Stimulated activated CD8-positive, alpha-beta memory T cell treated with anti-CD3 and anti-CD28 coated beads, Interleukin-7, amount 100 ng/mL, for 1 hour (primary cell): ENCODE measurements around the gene PAPOLA.
"Not testable (repeated sequence)": the region's sequence is repeated elsewhere in the genome, so short reads cannot be mapped to it uniquely, and the experiment has no call there.

Experiments
- DNase-seq, 2 donors: peaks; one replicate each; pipeline ENCODE4 v3.0.0-alpha.2; 2020; ENCODE audit warnings: low read depth in 2 of 2

Gene PAPOLA

DNA sequence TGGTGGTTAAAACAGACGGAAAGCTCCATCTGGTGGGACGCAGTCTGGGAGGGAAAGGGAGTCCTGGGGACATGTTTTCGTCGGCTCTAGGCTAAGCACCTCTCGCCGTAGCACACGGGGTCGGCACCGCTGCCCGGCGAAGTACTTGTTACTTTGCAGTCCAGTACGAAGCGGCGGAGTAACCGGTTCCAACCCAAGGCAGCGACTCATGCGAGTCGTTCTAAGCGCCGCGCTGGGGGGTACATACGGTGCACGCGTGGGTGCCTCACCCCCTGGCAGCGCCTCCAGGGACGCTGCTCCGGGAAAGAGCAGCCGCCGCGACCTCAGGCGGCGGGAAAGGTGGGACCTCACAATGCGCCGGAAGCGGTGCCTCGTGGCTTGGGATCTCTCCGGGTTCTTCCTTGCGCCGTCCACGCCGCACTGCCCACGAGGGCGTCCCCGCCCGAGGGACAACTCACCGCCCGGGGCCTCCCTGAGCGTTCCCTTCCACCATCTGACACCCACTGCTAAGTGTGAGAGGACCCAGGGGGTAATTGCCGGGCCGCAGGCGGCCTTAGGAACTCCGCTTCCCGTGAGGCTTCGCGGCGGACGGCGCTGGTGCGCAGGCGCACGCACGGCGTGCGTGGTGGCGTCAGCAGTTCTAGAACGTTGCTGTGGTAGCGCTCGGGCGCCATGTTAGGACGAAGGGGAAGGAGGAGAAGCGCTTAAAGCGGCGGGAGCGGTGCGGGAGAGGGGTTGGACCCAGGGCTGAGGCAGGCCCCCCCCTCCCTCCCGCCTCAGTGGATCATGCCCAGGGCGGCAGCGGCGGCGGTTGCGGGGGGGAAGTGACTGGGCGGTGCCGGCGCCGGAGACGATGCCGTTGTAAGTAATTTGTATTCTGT, at the start of gene PAPOLA:
TSS of gene PAPOLA (plus strand) at position 643 of the 881 bp plus-strand sequence. CDS start at position 854, 211 bp downstream.
- peak; percentile 86 to 92 for DNase-seq

DNA sequence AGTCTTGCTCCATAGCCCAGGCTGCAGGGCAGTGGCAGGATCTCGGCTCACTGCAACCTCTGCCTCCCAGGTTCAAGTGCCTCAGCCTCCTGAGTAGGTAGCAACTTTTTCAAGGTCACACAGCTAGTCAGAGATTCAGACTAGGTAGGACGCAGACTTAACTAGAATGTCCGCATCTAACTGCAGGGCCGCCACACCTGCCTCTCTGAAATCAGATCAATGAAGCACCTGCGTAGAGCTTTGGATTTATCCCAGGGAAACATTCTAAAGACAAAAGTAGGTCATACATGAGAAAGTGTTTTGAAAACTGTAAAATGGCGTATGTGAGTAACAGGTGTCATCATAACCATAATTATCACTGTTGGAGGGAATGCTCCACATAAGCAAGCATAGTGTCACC, 49.5 kb upstream of the PAPOLA start:
- no peak for DNase-seq

DNA sequence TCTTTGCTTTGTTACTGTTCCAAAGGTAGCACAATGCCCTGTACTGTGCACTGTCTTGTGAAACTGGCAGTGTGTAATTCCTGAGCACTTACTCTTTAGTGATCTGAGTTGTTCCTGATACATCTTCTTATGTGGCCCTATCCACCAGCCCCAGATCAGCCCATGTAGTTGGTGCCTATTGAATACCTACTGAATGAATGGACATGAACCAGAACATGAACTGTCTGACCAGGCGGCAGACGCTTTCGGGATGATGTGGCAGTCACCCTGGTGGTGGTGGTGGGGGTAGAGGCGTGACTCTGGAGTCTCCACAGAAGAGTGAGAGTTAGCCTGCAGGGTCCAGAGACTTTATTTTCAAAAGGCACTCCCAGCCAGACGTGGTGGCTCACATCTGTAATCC, 46.6 kb upstream of the PAPOLA start:
- DNase-seq = no peak

DNA sequence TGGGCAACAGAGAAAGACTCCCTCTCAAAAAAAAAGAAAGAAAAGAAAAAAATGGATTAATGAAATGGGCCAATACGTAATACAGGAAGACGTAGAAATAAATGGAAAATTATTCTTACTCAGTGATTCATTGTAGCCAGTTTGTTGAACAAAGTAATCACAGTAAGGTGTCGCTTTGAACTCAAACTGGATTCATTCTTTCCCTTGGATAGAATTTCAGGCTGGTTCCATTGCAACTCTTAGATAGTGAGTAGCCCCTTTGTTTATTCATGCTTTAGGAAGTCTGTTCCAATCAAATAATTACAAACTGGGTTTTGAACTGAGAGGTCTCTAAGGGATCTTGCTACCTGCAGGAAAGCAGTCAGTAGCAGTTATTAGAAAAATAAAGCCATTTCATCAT, 42.3 kb upstream of the PAPOLA start:
- DNase-seq = no peak

DNA sequence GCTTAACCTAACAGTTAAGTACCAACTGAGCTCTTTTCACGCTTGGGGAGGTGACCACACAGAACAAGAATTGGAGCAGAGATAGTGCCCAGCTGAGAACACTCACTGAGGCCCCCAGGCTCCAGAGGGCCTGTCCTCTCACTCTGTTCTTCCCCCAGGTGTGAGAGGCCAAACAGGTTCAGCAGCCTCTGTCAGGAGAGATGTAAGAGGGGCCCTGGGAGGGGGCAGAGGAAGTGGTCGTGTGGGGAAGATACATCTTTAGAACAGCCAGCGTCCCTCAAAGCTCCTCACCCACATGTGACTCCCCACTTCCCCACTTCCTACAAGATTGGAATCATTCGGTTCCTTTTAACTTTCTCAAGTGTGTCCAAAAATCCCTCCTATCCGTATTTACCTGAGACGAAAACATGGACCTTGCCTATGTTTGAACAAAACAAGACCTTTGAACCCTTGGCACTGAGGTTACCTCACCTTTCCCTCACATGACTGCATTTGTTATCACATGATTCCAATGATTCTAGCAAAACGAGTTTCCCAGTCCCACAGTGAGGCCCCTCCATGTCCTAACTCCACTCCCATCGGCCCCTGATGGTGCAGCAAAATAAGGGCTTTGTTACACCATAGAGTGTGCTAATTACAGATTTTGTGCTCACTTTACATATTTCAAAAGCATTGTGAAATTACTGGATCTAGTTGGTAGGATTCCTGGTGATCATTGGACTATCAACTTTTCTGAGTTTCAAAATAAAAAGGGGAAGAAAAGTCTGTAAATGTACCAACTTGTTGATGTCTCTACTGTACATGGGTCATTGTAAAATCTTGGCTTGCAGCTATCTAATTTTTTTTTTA, 40.0 kb upstream of the PAPOLA start:
- no peak for DNase-seq

DNA sequence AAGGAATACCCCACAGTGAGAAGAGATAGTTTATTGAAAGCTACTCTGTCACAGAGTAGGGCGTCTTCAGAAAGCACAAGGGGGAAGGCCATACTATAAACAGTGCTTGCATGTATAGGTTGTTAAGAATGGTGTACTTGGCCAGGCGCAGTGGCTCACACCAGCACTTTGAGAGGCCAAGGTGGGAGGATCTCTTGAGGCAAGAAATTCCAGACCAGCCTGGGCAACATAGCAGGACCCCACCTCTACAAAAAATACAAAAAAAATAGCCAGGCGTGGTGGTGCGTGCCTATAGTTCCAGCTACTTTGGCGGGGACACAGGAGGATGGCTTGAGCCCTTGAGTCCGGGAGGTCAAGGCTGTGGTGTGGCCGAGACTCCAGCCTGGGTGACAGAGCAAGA, 38.0 kb upstream of the PAPOLA start:
- no peak for DNase-seq

DNA sequence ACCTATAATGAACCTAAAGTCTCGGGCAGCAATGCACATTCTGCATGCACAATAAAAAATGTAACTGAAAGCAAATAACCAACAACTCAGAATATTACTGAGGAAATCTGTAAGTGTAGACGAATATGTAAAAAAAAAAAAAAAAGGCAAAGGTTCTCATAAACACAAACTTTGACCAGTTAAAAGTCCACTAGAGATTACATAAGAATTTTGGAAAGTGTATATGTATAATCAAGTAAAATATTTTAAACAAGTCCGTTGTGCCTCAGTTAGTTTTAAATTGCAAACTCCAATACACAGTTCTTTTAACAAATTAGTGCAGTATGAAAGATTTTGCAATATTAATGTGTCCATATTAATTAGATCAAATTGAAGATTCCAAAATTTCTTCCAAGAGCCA, 35.3 kb upstream of the PAPOLA start:
- DNase-seq = no peak

DNA sequence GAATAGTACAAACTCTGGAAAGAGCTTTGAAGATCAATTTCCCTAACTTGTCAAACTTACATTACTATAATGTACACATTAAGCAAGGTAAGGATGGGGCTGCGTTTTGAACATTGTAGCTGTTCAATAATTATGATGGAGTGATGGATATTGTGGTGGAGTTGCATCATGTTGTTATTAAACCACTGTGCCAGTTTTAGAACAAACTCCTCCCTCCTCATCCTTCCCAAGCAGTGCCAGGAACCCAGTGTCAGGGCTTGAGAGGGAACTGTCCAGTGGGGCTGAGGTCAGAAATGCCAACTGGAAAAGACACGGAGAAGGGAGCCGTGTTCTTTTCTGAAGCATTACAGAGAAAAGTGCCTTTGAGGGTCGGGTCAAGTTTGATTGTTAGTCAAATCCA, 31.9 kb upstream of the PAPOLA start:
- DNase-seq = no peak

DNA sequence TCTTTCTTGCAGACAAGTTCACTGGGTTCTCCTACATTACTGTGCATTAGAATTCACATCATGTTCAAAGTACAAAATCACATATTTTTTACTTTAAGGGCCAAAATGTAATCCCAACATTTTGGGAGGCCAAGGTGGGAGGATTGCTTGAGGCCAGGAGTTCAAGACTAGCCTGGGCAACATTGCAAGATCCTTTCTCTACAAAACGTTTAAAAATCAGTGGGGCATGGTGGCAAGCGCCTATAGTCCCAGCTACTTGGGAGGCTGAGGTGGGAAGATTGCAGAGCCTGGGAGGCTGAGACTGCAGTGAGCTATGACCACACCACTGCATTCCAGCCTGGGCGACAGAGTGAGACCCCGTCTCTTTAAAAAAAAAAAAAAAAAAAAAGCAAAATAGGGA, 31.2 kb upstream of the PAPOLA start:
- DNase-seq = not testable (repeated sequence)

DNA sequence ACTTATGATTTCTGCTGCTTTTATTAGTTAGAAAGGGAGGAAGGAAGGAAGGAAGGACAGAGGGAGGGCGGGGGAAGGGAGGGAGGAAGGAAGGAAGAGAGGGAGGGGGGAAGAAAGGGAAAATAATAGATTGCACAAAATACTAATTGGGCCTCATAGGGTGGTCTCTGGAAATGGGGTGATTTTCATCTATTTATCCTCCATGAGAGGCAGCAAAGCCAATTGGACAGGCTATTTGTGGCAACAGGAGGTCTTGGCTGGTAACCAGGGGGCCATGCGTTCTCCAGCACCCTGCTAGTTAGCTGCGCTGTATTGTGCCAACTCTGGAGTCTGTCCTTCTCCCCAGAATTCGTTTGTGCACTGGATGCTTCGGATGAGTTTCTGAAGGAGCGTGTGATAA, 24.1 kb upstream of the PAPOLA start:
- no peak for DNase-seq

DNA sequence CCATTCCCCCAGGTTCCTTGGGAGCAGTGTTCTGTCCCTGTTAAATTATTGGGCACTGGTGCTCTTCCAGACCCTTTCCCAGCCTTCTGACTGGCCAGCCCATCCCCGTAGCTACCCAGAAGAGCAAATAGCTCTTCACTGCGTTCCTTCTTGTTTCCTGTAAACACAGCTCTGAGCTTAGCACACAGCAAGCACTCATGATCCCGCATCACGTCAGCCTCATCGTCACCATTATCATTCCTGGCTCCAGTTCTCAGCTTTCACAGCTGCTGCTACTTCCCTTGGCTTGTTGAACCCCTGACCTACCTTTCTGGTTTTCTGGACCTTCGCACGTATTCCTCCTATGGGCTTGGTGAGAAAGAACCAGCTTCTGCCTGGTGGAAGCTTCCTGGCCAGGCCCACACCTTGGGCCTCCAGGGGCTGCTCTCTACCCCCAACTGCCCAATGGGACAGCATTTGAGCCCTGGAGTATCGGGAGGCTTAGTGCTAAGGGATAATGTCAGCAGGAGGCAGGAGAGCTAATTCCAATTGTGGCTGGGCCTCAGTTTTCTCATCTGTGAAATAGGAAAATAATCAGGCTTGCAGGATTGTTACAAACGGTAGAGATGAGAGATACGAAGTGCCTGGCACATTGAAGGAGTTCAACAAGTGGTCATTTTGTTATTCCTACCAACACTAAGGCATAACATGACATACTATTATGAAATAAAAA, 22.6 kb upstream of the PAPOLA start:
- DNase-seq = no peak

DNA sequence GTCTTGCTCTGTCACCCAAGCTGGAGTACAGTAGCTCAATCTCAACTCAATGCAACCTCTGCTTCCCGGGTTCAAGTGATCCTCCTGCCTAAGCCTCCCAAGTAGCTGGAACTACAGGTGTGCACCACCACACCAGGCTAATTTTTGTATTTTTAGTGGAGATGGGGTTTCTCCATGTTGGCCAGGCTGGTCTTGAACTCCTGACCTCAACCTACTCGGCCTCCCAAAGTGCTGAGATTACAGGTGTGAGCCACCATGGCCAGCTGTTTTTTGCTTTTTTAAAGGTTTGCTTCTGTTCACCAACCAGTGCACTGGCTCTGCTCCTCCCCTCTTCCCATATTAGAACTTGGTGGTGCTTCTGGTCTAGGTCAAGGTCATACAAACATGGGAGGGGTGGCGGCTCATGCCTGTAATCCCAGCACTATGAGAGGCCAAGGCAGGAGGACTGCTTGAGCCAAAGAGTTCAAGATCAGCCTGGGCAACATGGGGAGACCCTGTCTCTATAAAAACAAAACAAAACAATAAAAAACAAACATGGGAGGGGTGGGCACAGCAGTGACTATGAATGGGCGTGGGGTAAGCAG, 20.4 kb upstream of the PAPOLA start:
- no peak for DNase-seq

DNA sequence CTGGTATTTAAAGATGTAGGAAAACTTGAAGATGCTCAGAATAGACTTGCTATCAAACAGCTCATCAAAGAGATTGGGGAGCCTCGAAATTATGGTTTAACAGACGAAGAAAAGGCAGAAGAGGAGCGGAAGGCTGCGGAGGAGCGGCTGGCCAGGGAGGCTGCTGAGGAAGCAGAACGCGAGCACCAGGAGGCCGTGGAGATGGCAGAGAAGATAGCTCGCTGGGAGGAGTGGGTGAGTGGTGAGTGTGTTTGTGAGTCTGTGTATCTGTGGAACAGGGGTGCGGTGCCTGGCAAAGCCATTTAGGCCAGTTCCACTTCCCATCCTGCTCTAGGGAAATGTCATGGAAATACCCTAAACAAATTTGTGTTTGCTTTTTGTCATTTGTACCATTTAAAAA, 19.2 kb upstream of the PAPOLA start:
- DNase-seq = no peak

DNA sequence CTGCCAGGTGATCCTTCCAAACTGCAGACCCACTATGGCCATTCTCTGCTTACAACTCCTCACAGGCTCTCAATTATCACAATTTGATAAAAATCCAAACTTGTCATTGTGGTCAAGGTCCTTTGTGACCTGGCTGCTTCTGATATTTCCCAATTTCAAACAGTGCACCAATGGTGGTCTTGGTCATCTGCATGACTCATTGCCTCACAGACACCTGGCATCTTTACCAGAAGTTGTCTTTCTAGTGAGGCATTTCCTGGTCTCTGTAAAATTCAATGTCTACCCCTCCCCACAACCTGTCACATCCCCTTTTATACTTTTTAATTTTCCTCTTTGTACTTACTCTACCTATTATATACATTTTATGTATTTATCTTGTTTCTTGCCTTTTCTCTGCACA, 17.8 kb upstream of the PAPOLA start:
- DNase-seq = no peak

DNA sequence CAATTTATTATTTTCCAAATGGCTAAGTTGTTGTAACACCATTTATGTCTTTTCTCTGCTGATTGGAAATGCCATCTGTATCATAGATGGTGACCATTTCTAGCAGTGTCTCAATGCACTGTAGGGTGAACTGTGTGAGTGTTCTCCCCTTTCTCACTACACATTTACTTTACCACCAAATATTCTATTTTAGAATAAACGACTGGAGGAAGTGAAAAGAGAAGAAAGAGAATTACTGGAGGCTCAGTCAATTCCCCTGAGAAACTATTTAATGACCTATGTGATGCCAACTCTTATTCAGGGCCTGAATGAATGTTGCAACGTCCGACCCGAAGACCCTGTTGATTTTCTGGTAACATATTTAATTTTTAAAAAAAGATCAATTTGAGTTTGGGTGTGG, 15.5 kb upstream of the PAPOLA start:
- no peak for DNase-seq

DNA sequence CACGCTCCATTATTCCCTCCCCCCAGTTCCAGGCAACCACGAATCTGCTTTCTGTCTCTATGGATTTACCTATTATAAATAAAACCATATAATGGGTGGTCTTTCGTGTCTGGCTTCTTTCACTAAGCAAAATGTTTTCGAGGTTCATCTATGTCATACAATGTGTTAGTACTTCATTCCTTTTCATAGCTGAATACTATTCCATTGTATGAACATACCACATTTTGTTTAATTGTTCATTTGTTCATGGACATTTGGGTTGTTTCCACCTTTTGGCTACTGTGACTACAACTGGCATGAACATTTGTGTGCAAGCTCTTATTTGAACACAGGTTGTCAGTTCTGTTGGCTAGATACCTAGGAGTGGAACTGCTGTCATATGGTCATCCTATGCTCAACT, 12.9 kb upstream of the PAPOLA start:
- no peak for DNase-seq

DNA sequence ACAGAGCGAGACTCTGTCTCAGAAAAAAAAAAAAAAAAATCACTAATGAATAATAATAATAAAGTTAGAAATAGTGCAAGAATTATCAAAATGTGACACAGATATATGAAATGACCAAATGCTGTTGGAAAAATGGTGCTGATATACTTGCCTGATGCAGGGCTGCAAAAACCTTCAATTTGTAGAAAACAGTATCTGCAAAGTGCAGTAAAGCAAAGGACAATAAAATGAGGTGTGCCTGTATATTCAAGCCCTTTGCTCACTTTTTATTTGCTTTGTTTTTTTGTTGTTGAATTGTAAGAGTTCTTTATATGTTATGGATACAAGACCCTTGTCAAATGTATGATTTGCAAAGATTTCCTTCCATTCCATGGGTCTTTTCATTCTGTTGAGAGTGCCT, 9.0 kb upstream of the PAPOLA start:
- no peak for DNase-seq

DNA sequence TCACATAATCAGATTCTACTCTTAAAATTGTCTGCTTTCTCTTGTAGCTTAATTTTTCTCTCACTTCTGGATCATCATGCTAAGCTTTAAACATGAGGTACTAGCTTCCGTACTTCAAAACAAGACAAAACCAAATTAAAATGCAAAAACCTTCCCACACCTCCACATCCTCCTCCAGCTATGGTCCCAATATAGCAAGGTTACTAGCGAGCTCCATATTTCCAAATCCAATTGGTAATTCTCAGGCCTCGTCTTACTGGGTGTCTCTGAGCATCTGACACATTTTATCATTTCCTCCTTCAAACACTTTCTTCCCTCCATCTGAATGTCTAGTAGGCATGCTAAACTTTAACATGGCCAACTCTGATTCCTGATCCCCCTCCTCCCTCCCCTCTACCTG, 7.9 kb upstream of the PAPOLA start:
- DNase-seq = no peak

DNA sequence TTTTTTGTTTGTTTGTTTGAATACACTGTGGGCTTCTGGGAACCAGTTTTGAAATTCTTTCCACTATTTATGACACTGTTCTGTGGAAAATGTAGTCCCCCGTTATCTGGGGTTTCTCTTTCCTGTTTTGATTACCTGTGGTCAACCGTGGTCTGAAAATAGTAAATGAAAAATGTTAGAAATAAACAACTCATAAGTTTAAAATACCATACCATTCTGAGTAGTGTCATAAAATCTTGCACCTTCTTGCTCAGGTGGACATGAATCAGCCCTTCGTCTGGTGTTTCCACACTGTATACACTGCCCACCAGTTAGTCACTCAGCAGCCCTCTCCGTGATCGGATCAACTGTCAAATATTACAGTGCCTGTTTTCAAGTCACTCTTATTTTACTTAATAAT, 5.1 kb upstream of the PAPOLA start:
- no peak for DNase-seq

DNA sequence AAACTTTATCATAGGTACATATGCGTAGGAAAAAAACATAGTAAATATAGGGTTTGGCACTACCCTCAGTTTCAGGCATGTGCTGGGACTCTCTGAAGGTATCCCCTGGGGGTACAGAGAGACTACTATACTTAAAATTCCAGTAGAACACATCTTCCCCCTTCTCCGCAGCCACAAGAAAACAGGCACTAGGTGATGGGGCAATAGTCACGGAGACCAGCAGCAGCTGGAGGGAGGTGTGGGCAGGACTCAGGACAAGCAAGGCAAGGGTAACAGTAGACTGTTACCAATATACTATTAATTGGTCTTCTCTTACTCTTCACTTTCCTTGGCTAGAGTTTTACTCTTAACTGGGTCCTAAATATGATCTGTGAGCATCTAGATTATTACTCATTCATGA, 4.6 kb upstream of the PAPOLA start:
- DNase-seq = no peak

DNA sequence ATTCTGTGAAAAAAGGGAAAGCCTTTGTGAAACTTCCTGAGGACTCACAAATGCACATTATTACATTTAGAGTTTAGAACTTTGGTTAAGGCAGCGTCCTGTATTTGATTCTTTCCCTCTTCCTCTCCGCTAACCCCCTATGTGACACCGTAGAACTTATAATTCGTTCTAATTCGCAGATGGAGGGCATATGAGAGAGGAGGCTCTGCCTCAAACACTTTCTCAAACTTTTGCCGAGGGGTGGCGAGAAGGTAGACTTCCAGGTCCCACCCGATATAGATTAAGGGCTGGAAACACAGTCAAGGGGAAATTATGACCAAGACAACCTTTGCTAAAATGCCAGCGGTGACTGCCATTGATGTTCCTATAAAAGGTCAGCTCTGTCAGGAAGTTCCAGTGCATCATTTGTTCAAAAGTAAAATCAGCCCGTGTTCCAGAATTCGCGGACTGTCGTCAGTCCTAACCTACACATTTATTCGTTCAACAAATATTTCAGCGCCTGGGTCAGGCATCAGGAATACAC, 904 bp upstream of the PAPOLA start:
- no peak for DNase-seq
